Hepatocyte (in vitro differentiated cells): ENCODE results near the gene ARHGEF26.

ENCODE experiments used
- CTCF ChIP-seq: fragments of 200-600 bp; sonication (generic); IDR thresholded peaks from 2 replicates; pipeline ENCODE4 v1.5.1; 2016; ENCODE audit warnings: antibody characterized with exemption, mild to moderate bottlenecking; ENCODE audit not compliant: poor library complexity
- EZH2 ChIP-seq: fragments of 200-600 bp; sonication (generic); IDR thresholded peaks from 2 replicates; pipeline ENCODE4 v1.6.1; 2016; ENCODE audit warnings: antibody characterized with exemption, mild to moderate bottlenecking, borderline replicate concordance

DNA sequence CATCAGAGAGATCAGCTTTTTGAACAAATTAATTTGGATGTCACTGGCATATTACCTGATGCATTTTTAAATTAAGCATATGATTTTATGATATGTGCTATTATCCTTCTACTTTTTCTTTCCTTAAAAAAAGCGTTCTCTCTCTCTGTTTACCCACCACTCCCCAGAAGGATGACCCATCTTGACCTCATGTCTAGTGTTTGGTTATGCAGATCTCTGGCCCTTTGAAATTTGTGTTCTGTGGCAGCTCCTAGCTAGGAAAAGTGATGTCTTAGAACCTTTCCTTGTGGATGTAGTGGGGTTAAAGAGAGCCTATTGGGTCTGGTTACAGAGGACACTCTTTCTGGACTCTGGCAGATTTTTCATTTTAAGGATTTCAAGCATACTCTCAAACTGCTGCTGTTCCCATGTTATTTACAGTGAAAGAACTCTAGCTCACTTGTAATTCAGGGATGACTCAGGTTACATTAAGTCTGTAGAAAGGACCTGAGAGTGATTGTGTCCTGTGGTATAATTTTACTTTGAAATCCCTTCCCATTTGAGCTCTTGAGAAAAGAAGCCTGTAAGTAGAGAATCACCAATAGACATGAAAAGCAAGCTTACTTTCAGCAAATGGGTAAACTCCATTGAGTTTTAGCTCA is 23.8 kb downstream of the ARHGEF26 start:
- TF ChIP-seq EZH2, result no peak
- no peak for TF ChIP-seq CTCF
